IPS DF 4.7 (cell line): ENCODE data around the gene DOK5.

Source experiments
- DNase-seq: peaks from one replicate; pipeline ENCODE4 v3.0.0-alpha.2; 2013; ENCODE audit warnings: low spot score; ENCODE audit errors: extremely low read depth

DOK5 gene

GRCh38 chr20:54642864-54643667, 167.7 kb downstream of the DOK5 start:
- no peak for DNase-seq

DNA sequence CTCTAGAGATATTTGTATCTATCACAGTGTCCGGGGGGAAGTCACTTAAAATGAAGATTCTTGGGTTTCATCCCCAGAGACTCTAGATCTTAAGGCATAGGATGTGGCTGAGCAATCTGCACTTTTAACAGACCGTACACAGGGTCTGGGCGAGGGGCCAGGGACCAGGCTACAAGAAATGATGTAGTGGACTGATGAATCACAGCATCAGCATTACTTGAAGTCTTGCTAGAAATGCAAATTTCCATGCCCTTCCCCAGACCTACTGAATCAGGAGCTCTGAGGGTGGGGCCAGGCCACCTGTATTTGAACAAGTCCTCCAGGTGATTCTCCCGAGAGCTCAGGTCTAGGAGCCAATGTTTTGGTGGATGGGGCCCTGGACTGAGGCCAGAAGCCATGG, 168.4 kb downstream of the DOK5 start:
- no peak for DNase-seq

GRCh38 chr20:54645445-54646155, 170.2 kb downstream of the DOK5 start:
- DNase-seq: no peak

DNA sequence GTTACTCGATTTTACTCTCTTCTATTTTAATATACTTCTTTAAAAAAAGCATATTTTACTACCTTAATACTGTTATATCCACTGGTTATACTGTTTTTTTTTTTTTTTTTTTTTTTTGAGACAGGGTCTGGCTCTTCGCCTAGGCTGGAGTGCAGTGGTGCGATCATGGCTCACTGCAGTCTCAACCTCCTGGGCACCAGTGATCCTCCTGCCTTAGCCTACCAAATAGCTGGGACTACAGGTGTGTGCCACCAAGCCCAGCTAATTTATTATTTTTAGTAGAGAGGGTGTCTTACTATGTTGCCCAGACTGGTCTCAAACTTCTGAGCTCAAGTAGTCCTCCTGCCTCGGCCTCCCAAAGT, 170.7 kb downstream of the DOK5 start:
- DNase-seq: no peak

GRCh38 chr20:54648421-54649142, 173.2 kb downstream of the DOK5 start:
- DNase-seq: no peak

DNA sequence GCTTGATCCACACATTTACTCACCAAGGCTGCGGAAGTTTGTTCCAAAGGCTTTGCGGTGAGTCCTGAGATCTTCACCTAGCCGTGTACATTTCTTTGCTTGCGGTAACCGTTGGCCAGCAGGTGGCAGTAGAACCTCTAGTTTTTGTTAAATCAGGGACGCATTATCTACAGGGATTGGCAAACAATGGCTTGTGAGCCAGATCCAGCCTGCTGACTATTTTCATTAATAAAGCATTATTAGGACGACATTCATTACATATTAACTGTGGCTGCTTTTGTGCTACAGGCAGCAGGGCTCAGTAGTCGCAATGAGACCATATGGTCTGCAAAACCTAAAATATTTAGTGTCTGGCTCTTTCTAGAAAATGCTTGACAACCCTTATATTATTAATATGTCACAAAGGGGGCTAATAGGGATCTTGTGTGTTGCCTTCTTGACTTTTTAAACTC, 174.1 kb downstream of the DOK5 start:
- peak; percentile 64 for DNase-seq

- no peak for DNase-seq
These were observed 174.8 kb downstream of the DOK5 start for GRCh38 chr20:54650052-54650719.

GRCh38 chr20:54651252-54651651, 175.9 kb downstream of the DOK5 start:
- no peak for DNase-seq

- DNase-seq: no peak
These were observed 179.1 kb downstream of the DOK5 start for GRCh38 chr20:54654450-54654849.

- no peak for DNase-seq
These were observed 182.0 kb downstream of the DOK5 start for GRCh38 chr20:54657268-54657826.

- no peak for DNase-seq
These were observed 183.1 kb downstream of the DOK5 start for GRCh38 chr20:54658525-54658924.

- no peak for DNase-seq
These were observed 185.9 kb downstream of the DOK5 start for GRCh38 chr20:54661265-54661664.

GRCh38 chr20:54661880-54662465, 186.6 kb downstream of the DOK5 start:
- no peak for DNase-seq

GRCh38 chr20:54665812-54666211, 190.4 kb downstream of the DOK5 start:
- DNase-seq: no peak

DNA sequence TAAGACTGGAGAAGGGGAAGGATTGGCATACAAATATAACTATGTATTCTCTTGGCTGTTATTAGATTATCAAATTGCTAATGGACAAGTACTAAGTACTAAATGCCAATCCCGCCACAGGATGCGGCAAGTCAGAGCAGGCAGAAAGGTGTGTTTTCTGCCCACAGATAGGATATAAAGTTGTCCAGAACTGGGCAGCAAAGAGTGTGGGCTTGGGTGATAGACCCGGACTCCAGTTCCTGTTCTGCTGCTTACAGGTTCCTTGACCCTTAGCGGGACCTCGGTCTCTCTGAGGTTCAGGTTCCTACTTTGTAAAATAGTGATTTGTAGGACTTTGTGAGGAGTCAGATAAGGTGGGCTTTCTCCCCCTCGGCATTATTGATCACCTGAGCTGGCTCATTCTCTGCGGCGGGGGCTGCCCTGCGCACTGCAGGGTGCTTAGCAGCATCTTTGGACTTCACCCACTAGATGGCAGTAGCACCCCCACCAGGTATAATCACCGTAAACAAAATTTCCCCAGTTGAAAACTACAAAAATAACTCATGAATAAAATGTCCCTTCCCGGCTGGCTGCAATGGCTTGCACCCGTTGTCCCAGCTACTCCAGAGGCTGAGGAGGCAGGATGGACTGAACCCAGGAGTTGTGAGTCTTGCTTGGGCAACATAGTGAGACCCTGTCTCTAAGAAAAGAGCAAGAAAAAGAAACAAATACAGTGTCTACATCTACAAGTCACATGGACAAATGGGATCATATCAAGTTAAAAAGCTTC, 193.1 kb downstream of the DOK5 start:
- DNase-seq: no peak

GRCh38 chr20:54669040-54669363, 193.6 kb downstream of the DOK5 start:
- no peak for DNase-seq

DNA sequence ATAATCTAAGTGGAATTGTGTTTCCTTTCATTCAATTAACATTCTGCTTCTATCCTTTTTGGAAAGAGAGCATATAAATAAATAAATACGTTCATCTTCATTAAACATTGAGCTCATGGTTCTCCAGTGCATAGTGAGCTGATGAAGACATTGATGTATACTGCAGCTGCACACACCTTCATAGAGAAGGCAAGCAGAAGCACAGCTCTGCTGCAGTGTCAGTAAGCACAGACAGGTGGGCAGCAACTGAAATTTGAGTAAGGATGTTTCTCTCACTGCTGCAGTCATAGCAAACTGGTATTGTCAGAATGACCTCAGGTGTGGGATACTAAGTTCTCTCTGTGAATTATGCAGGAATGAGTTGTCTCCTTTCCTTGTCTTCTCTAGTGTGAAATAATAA, 202.9 kb downstream of the DOK5 start:
- DNase-seq: no peak

DNA sequence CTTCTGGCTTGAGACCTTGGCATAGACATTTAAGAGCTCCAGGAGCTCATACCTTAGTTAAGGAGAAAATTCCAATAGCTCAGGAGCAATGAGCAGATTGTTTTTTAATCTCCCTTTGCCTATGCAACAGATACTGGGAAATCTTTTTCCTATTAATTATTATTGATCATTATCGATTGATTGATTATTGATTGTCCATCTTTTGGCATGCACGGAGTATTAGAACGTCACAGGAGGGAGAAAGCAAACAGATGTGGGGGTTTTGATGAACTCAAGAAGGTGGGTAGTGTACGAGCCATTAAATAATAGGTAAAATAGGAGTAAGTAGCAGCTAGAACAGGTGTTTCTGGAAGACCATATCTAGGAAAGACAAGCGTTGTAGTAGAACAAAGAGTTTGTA, 205.0 kb downstream of the DOK5 start:
- DNase-seq: no peak

DNA sequence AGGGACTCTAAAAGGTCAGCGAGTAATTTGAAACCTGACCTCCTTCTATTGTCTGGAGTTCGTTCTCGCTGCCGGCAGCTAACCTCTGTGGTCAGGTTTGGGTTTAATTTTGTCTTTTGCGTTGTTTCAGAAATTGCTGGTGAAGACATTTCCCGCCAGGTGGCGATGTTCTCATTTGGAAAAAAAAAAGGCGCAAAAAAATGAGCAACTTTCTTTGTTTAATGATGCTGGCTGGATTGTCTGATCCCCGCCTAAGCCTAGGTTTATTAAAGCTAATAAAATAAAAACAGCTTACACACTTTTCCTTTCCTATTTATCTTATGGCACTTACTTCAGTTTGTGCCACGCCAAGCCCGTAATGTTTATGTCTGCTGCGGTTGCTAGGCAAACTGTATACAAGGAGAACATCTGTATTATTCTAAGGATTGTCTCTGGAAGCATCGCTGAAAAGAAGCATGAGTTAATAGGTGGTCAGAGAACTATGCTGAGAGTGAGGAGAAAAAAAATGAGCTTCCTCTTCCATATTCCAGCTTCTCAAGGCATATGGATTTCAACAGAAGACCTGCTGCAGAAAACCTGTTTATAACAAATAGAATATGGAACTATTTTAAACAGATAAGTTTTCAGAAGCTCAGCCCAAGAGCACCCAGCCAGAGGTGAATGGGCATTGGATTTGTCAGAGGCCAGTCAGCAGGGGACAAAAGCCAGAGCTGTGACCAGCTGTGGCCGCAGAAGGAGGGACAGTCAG, 205.7 kb downstream of the DOK5 start:
- no peak for DNase-seq

DNA sequence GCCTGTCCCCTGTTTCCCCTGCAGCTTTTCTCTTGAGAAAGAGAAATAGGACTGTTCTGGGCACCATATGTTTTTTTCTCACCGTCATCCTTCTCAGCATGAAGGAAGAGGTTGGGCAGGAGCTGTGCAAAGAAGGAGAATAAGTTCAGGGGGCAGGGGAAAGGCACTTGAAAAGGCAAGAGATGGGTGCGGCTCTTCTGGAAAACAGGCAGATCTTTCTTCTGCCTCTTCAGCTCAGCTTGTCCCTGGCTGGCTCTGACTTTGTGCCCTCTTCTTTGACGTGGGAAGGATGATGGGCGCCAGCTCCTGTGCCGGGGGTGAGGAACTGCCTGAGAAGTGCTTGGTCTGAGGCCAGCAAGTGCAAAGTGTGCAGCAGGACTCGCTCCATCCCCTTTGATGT, 206.5 kb downstream of the DOK5 start:
- DNase-seq: no peak
